Cerebellar nuclear complex (tissue), 1 donor: ENCODE measurements around the gene ORC4.

Source experiments
- DNase-seq, 2 experiments: peaks; one replicate each; lab custom pipeline; 2025; lab: John Stamatoyannopoulos, UW

ORC4 gene

GRCh38 chr2:148020111-148021058 lies at the start of gene ORC4:
ORC4 (minus strand) TSS chr2:148020737; CDS start chr2:147975958, 44,779 bp downstream.
- DNase-seq = peak; percentile 88 to 89

- DNase-seq = no peak
Measured at GRCh38 chr2:148067801-148068200, 47.3 kb upstream of the ORC4 start.

- no peak for DNase-seq
Measured at GRCh38 chr2:148065936-148066335, 45.4 kb upstream of the ORC4 start.

GRCh38 chr2:148063633-148064032 lies 43.1 kb upstream of the ORC4 start:
- no peak for DNase-seq

- no peak for DNase-seq
Measured at GRCh38 chr2:148058641-148059040, 38.1 kb upstream of the ORC4 start.

GRCh38 chr2:148052687-148053086 lies 32.1 kb upstream of the ORC4 start:
- DNase-seq = no peak

GRCh38 chr2:148049284-148049683 lies 28.7 kb upstream of the ORC4 start:
- no peak for DNase-seq

GRCh38 chr2:148048475-148049221 lies 28.1 kb upstream of the ORC4 start:
- no peak for DNase-seq

GRCh38 chr2:148046802-148047201 lies 26.3 kb upstream of the ORC4 start:
- no peak for DNase-seq

GRCh38 chr2:148044322-148044721 lies 23.8 kb upstream of the ORC4 start:
- no peak for DNase-seq

GRCh38 chr2:148042219-148042618 lies 21.7 kb upstream of the ORC4 start:
- no peak for DNase-seq

- no peak for DNase-seq
Measured at GRCh38 chr2:148039783-148040182, 19.2 kb upstream of the ORC4 start.

- DNase-seq = no peak
Measured at GRCh38 chr2:148032215-148032614, 11.7 kb upstream of the ORC4 start.

GRCh38 chr2:148031152-148031551 lies 10.6 kb upstream of the ORC4 start:
- DNase-seq = no peak

GRCh38 chr2:148028781-148029180 lies 8.2 kb upstream of the ORC4 start:
- DNase-seq = no peak

- DNase-seq = no peak
Measured at GRCh38 chr2:148027822-148028221, 7.3 kb upstream of the ORC4 start.

- no peak for DNase-seq
Measured at GRCh38 chr2:148026573-148026972, 6.0 kb upstream of the ORC4 start.

- no peak for DNase-seq
Measured at GRCh38 chr2:148023861-148024260, 3.3 kb upstream of the ORC4 start.

GRCh38 chr2:148022882-148023281 lies 2.3 kb upstream of the ORC4 start:
- DNase-seq = no peak

GRCh38 chr2:148022351-148022750 lies 1.8 kb upstream of the ORC4 start:
- DNase-seq = no peak

GRCh38 chr2:148021886-148022285 lies 1.3 kb upstream of the ORC4 start:
- DNase-seq = no peak

- no peak for DNase-seq
Measured at GRCh38 chr2:148021059-148021861, 723 bp upstream of the ORC4 start, which contains the start of gene MBD5. MBD5 (plus strand) TSS chr2:148021091.
